Astrocyte (in vitro differentiated cells and primary cell): ENCODE data around the gene ISCU. TPM values are rescaled to one million over a fixed set of nuclear protein-coding genes. Genes with fewer than 3 reads are reported as not detected.

Source experiments
- DNase-seq: peaks from one replicate; pipeline ENCODE4 v3.0.0-alpha.2; 2010; ENCODE audit warnings: low read depth
- FAIRE-seq: peaks from 2 replicates; lab custom pipeline; 2011; peaks lifted over from hg19 to GRCh38; lab: Jason Lieb, UNC
- H2AFZ ChIP-seq: 2 replicates; pipeline ENCODE4 v1.6.0; 2012; ENCODE audit warnings: low read depth, low read length, inconsistent platforms
- H3K27ac ChIP-seq: 2 replicates; pipeline ENCODE4 v1.5.1; 2011; ENCODE audit warnings: low read depth, low read length, inconsistent platforms
- H3K27me3 ChIP-seq: 2 replicates; pipeline ENCODE4 v1.6.0; 2011; ENCODE audit warnings: low read length, inconsistent platforms; ENCODE audit not compliant: insufficient read depth
- H3K36me3 ChIP-seq: 2 replicates; pipeline ENCODE4 v1.5.1; 2011; ENCODE audit warnings: low read length, inconsistent platforms; ENCODE audit not compliant: insufficient read depth
- H3K4me1 ChIP-seq: 2 replicates; pipeline ENCODE4 v1.5.1; 2011; ENCODE audit warnings: low read length, inconsistent platforms; ENCODE audit not compliant: insufficient read depth
- H3K4me2 ChIP-seq: 2 replicates; pipeline ENCODE4 v1.6.0; 2012; ENCODE audit warnings: low read length, inconsistent platforms
- H3K4me3 ChIP-seq: 2 replicates; pipeline ENCODE4 v1.5.1; 2011; ENCODE audit warnings: low read depth, mild to moderate bottlenecking, low read length, inconsistent platforms; ENCODE audit not compliant: insufficient read depth
- H3K79me2 ChIP-seq: 2 replicates; pipeline ENCODE4 v1.6.0; 2012; ENCODE audit warnings: mild to moderate bottlenecking, low read length, inconsistent platforms; ENCODE audit not compliant: insufficient read depth
- H3K9ac ChIP-seq: 2 replicates; pipeline ENCODE4 v1.6.0; 2012; ENCODE audit warnings: mild to moderate bottlenecking, low read length, inconsistent platforms
- H3K9me3 ChIP-seq: 2 replicates; pipeline ENCODE4 v1.5.1; 2012; ENCODE audit warnings: low read depth, mild to moderate bottlenecking, low read length, inconsistent platforms; ENCODE audit not compliant: insufficient read depth
- H4K20me1 ChIP-seq: 2 replicates; pipeline ENCODE4 v1.6.0; 2012; ENCODE audit warnings: low read length, inconsistent platforms; ENCODE audit not compliant: insufficient read depth
- H3K27ac Mint-ChIP-seq: one replicate; pipeline ENCODE4 v1.8.0; 2021; ENCODE audit warnings: mild to moderate bottlenecking, mixed read lengths; ENCODE audit not compliant: unreplicated experiment
- H3K27me3 Mint-ChIP-seq: one replicate; pipeline ENCODE4 v1.8.0; 2021; ENCODE audit warnings: low read depth, mixed read lengths; ENCODE audit not compliant: unreplicated experiment
- H3K36me3 Mint-ChIP-seq: one replicate; pipeline ENCODE4 v1.8.0; 2021; ENCODE audit warnings: low read depth, mixed read lengths; ENCODE audit not compliant: unreplicated experiment
- H3K4me1 Mint-ChIP-seq: one replicate; pipeline ENCODE4 v1.8.0; 2021; ENCODE audit warnings: low read depth, mixed read lengths; ENCODE audit not compliant: unreplicated experiment
- H3K4me3 Mint-ChIP-seq: one replicate; pipeline ENCODE4 v1.8.0; 2021; ENCODE audit warnings: mild to moderate bottlenecking, moderate library complexity, mixed read lengths; ENCODE audit not compliant: unreplicated experiment
- H3K9me3 Mint-ChIP-seq: one replicate; pipeline ENCODE4 v1.8.0; 2021; ENCODE audit warnings: mild to moderate bottlenecking, mixed read lengths; ENCODE audit not compliant: unreplicated experiment
- CTCF ChIP-seq: IDR thresholded peaks from 2 replicates; pipeline ENCODE4 v1.5.1; 2011; ENCODE audit warnings: low read depth, mild to moderate bottlenecking, inconsistent platforms, low read length, moderate library complexity; ENCODE audit not compliant: insufficient read depth
- EZH2 ChIP-seq: IDR thresholded peaks from 2 replicates; pipeline ENCODE4 v1.6.1; 2012; ENCODE audit warnings: mild to moderate bottlenecking, low read length, inconsistent platforms; ENCODE audit not compliant: insufficient read depth
- total RNA-seq: library from RNA; stranded (reverse); gene quantifications from 2 replicates; pipeline ENCODE4 v1.2.1, GENCODE V29; 2021

The ISCU gene
- total RNA-seq, 1 donor from 2014 or later: 124 TPM

GRCh38 chr12:108563136-108563803 is 874 bp downstream of the ISCU start:
- Mint-ChIP-seq H3K4me1 (peaks cover 30% of the 10 kb centered on the region), H3K4me3 (peak overlapping the region; percentile 95), H3K36me3 (peaks cover 3% of the 10 kb centered on the region), H3K9me3 (no peaks in the 10 kb centered on the region), H3K27me3 (no peaks in the 10 kb centered on the region), H3K27ac (peak overlapping the region; percentile 93)
- H3K36me3 ChIP-seq: peaks cover 40% of the 10 kb centered on the region
- H3K4me2 ChIP-seq: peak overlapping the region; percentile 97
- H2AFZ ChIP-seq: no peak overlapping the region
- peak overlapping the region; percentile 80 for H3K4me3 ChIP-seq
- peaks cover 46% of the 10 kb centered on the region for H3K79me2 ChIP-seq
- TF ChIP-seq EZH2 (no peak), CTCF (peak; percentile 96)
- no peaks in the 10 kb centered on the region for H3K27me3 ChIP-seq
- peaks cover 29% of the 10 kb centered on the region for H4K20me1 ChIP-seq
- peak overlapping the region; percentile 99 for H3K9ac ChIP-seq
- peaks cover 28% of the 10 kb centered on the region for H3K4me1 ChIP-seq
- DNase-seq (peak; percentile 67), FAIRE-seq (no peak)
- peak overlapping the region; percentile 84 for H3K27ac ChIP-seq
- no peaks in the 10 kb centered on the region for H3K9me3 ChIP-seq

- Histone ChIP-seq H3K27ac (peak overlapping the region; percentile 84), H3K36me3 (peaks cover 42% of the 10 kb centered on the region), H3K4me2 (peak overlapping the region; percentile 97), H3K9me3 (no peaks in the 10 kb centered on the region), H3K4me3 (peak overlapping the region; percentile 80), H3K79me2 (peaks cover 43% of the 10 kb centered on the region), H3K9ac (peak overlapping the region; percentile 99), H3K27me3 (no peaks in the 10 kb centered on the region), H3K4me1 (peaks cover 28% of the 10 kb centered on the region), H2AFZ (no peak overlapping the region), H4K20me1 (peaks cover 26% of the 10 kb centered on the region)
- TF ChIP-seq CTCF (no peak), EZH2 (no peak)
- Mint-ChIP-seq H3K36me3 (peaks cover 3% of the 10 kb centered on the region), H3K9me3 (no peaks in the 10 kb centered on the region), H3K4me1 (peaks cover 30% of the 10 kb centered on the region), H3K27me3 (no peaks in the 10 kb centered on the region), H3K27ac (peak overlapping the region; percentile 93), H3K4me3 (peak overlapping the region; percentile 95)
- DNase-seq (no peak), FAIRE-seq (no peak)
Measured at GRCh38 chr12:108563804-108564151, 1.4 kb downstream of the ISCU start.

GRCh38 chr12:108564724-108565123 is 2.3 kb downstream of the ISCU start:
- Mint-ChIP-seq H3K27me3 (no peaks in the 10 kb centered on the region), H3K4me1 (peaks cover 28% of the 10 kb centered on the region), H3K27ac (peak overlapping the region; percentile 6), H3K4me3 (peak overlapping the region; percentile 20), H3K36me3 (peaks cover 3% of the 10 kb centered on the region), H3K9me3 (no peaks in the 10 kb centered on the region)
- no peaks in the 10 kb centered on the region for H3K27me3 ChIP-seq
- no peak for FAIRE-seq
- peaks cover 43% of the 10 kb centered on the region for H3K36me3 ChIP-seq
- peaks cover 34% of the 10 kb centered on the region for H3K79me2 ChIP-seq
- no peak overlapping the region for H3K4me3 ChIP-seq
- no peak for DNase-seq
- peaks cover 26% of the 10 kb centered on the region for H3K4me1 ChIP-seq
- H3K27ac ChIP-seq: no peak overlapping the region
- H3K9me3 ChIP-seq: no peaks in the 10 kb centered on the region
- no peak overlapping the region for H2AFZ ChIP-seq
- H3K4me2 ChIP-seq: no peak overlapping the region
- H4K20me1 ChIP-seq: peaks cover 18% of the 10 kb centered on the region
- TF ChIP-seq CTCF (no peak), EZH2 (no peak)
- H3K9ac ChIP-seq: peak overlapping the region; percentile 7
